ENCODE measurements around the gene ATP2C2. TPM values are rescaled to one million over a fixed set of nuclear protein-coding genes. Genes with fewer than 3 reads are reported as not detected.

Gene ATP2C2
- total and polyA plus RNA-seq, 4 donors, result 21.3 to 96.8 (median 37.5) TPM

GRCh38 chr16:84496991-84497390 lies 128.7 kb downstream of the ATP2C2 start:
- Histone ChIP-seq H3K9me3 (ENCODE audit: control insufficient read depth in 4 of 4, insufficient read depth in 3 of 4, low read length in 3 of 4) (peaks cover 0 to 2% (median 0%) of the 10 kb centered on the region in 4 donors), H3K36me3 (ENCODE audit: control insufficient read depth in 4 of 4, insufficient read depth in 4 of 4, low read length in 4 of 4) (peaks cover 13 to 50% (median 29%) of the 10 kb centered on the region in 4 donors), H3K27me3 (ENCODE audit: control insufficient read depth in 3 of 3, insufficient read depth in 3 of 3, low read length in 2 of 3) (no peaks in the 10 kb centered on the region), H3K9ac (ENCODE audit: insufficient read depth in 1 of 2, low read length in 2 of 2) (no peak overlapping the region), H3K4me3 (no peak overlapping the region), H3K4me1 (ENCODE audit: control insufficient read depth in 5 of 5, insufficient read depth in 5 of 5, low read length in 5 of 5) (no peaks in the 10 kb centered on the region), H3K27ac (ENCODE audit: low read depth in 1 of 2, low read length in 1 of 2) (no peak overlapping the region)
- TF ChIP-seq, protein P1, sequence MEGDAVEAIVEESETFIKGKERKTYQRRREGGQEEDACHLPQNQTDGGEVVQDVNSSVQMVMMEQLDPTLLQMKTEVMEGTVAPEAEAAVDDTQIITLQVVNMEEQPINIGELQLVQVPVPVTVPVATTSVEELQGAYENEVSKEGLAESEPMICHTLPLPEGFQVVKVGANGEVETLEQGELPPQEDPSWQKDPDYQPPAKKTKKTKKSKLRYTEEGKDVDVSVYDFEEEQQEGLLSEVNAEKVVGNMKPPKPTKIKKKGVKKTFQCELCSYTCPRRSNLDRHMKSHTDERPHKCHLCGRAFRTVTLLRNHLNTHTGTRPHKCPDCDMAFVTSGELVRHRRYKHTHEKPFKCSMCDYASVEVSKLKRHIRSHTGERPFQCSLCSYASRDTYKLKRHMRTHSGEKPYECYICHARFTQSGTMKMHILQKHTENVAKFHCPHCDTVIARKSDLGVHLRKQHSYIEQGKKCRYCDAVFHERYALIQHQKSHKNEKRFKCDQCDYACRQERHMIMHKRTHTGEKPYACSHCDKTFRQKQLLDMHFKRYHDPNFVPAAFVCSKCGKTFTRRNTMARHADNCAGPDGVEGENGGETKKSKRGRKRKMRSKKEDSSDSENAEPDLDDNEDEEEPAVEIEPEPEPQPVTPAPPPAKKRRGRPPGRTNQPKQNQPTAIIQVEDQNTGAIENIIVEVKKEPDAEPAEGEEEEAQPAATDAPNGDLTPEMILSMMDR (IDR thresholded peaks at IDR 0.05; ENCODE audit: control extremely low read depth, extremely low read depth), result no peak
- ATAC-seq (ENCODE audit: insufficient read depth, low FRiP score) (no peak), DNase-seq (no peak)
- 96 to 100% methylated on average over 3 of the region's 3 CpGs for WGBS, 2 donors

GRCh38 chr16:84497418-84498222 lies 129.3 kb downstream of the ATP2C2 start:
- TF ChIP-seq, protein P1 (IDR thresholded peaks at IDR 0.05; ENCODE audit: control extremely low read depth, extremely low read depth), result no peak
- ATAC-seq (ENCODE audit: insufficient read depth, low FRiP score) (no peak), DNase-seq (no peak)
- Histone ChIP-seq H3K27ac (ENCODE audit: low read depth in 1 of 2, low read length in 1 of 2) (no peak overlapping the region), H3K4me3 (no peak overlapping the region), H3K27me3 (ENCODE audit: control insufficient read depth in 3 of 3, insufficient read depth in 3 of 3, low read length in 2 of 3) (no peaks in the 10 kb centered on the region), H3K36me3 (ENCODE audit: control insufficient read depth in 4 of 4, insufficient read depth in 4 of 4, low read length in 4 of 4) (peaks cover 13 to 50% (median 31%) of the 10 kb centered on the region in 4 donors), H3K4me1 (ENCODE audit: control insufficient read depth in 5 of 5, insufficient read depth in 5 of 5, low read length in 5 of 5) (no peaks in the 10 kb centered on the region), H3K9ac (ENCODE audit: insufficient read depth in 1 of 2, low read length in 2 of 2) (no peak overlapping the region), H3K9me3 (ENCODE audit: control insufficient read depth in 4 of 4, insufficient read depth in 3 of 4, low read length in 3 of 4) (peaks cover 0 to 2% (median 0%) of the 10 kb centered on the region in 4 donors)
- 86 to 91% methylated on average over 18 of the region's 18 CpGs for WGBS, 2 donors

- 97 to 98% methylated on average over 2 of the region's 2 CpGs for WGBS, 2 donors
- no peaks in the 10 kb centered on the region for H3K27me3 ChIP-seq (ENCODE audit: control insufficient read depth in 3 of 3, insufficient read depth in 3 of 3, low read length in 2 of 3)
- DNase-seq, result no peak
Observed at GRCh38 chr16:84498223-84498610, 129.9 kb downstream of the ATP2C2 start.

More at GRCh38 chr16:84498223-84498610, 129.9 kb downstream of the ATP2C2 start:
- Histone ChIP-seq H3K9me3 (ENCODE audit: control insufficient read depth in 4 of 4, insufficient read depth in 3 of 4, low read length in 3 of 4) (no peaks in the 10 kb centered on the region), H3K4me3 (no peak overlapping the region), H3K9ac (ENCODE audit: insufficient read depth in 1 of 2, low read length in 2 of 2) (no peak overlapping the region), H3K27ac (ENCODE audit: low read depth in 1 of 2, low read length in 1 of 2) (no peak overlapping the region), H3K4me1 (ENCODE audit: control insufficient read depth in 5 of 5, insufficient read depth in 5 of 5, low read length in 5 of 5) (no peaks in the 10 kb centered on the region), H3K36me3 (ENCODE audit: control insufficient read depth in 4 of 4, insufficient read depth in 4 of 4, low read length in 4 of 4) (peaks cover 13 to 47% (median 29%) of the 10 kb centered on the region in 4 donors)
- TF ChIP-seq, protein P1 (IDR thresholded peaks at IDR 0.05; ENCODE audit: control extremely low read depth, extremely low read depth), result no peak
- ATAC-seq (ENCODE audit: insufficient read depth, low FRiP score), result no peak
